HFF-Myc (cell line): ENCODE data around the gene DENND1B.

Source experiments
- DNase-seq: peaks from one replicate; pipeline ENCODE4 v3.0.0-alpha.2; 2011; ENCODE audit warnings: low read depth; ENCODE audit errors: extremely low read depth
- H3K4me3 ChIP-seq: replicated peaks from 2 replicates; pipeline ENCODE4 v1.5.1; 2011; ENCODE audit warnings: low read depth, mild to moderate bottlenecking, control low read depth, low read length
- TF ChIP-seq, protein P1 (sequence below): IDR thresholded peaks from 2 replicates; pipeline ENCODE4 v1.5.1; 2012; ENCODE audit warnings: mild to moderate bottlenecking, low read depth, low read length, control low read depth; ENCODE audit errors: missing control alignments

DENND1B gene

DNA sequence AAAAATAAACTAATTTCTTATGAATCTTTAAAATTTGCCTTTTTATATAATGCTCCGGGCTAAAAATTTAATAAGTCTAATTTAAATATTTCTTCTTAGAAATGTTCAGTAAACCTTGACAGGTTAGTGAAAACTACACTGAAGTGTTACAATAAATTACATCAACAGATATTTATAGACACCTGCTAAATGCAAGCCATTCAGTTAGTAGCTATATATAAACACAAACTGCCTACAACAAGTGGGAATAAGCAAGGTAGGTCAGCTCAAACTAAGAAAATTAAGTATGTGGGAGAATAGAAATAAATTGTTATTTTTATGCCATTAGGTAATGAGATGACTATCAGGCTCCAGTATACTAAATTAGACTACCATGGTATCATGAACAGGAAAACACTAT lies 215.6 kb downstream of the DENND1B start:
- TF ChIP-seq, protein P1, sequence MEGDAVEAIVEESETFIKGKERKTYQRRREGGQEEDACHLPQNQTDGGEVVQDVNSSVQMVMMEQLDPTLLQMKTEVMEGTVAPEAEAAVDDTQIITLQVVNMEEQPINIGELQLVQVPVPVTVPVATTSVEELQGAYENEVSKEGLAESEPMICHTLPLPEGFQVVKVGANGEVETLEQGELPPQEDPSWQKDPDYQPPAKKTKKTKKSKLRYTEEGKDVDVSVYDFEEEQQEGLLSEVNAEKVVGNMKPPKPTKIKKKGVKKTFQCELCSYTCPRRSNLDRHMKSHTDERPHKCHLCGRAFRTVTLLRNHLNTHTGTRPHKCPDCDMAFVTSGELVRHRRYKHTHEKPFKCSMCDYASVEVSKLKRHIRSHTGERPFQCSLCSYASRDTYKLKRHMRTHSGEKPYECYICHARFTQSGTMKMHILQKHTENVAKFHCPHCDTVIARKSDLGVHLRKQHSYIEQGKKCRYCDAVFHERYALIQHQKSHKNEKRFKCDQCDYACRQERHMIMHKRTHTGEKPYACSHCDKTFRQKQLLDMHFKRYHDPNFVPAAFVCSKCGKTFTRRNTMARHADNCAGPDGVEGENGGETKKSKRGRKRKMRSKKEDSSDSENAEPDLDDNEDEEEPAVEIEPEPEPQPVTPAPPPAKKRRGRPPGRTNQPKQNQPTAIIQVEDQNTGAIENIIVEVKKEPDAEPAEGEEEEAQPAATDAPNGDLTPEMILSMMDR = no peak
- no peak overlapping the region for H3K4me3 ChIP-seq
- DNase-seq = no peak

DNA sequence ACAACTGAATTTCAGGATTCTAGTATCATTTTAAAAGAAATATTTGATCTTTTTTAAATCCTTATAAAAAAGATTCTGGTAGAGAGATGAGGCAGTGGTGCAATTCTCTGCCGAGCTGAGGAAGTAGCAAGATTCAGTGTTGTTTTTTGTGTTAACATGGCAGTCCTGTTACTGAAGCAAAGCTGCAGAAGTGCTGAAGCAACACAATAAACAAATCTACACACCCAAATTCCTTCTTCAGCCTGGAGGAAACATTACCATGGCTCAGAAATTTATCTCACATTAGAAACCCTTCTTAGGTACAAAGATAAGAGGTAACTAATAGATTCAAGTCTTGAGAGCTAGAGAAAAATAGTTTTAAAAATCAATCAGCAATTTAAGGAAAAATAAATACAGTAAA lies 216.0 kb downstream of the DENND1B start:
- TF ChIP-seq, protein P1 = no peak
- no peak overlapping the region for H3K4me3 ChIP-seq
- no peak for DNase-seq

DNA sequence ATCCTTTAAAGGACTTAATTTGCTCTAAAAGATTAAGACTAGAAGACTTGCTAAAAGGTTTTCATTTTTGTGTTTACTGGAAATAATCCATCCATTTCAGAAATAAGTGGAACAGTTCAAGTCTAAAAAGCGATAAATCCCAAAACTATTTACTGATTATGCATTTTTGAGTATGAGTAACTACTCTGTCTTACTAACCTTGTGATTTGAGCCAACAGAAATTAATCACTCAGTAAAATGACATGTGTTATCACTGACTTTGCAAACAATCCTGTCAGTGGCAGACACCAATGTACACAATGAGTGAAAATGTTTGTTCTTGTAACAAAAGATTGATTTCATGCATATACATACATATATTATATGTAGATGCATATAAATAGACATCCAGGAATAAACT lies 218.0 kb downstream of the DENND1B start:
- DNase-seq = no peak
- no peak overlapping the region for H3K4me3 ChIP-seq
- TF ChIP-seq, protein P1 = no peak

DNA sequence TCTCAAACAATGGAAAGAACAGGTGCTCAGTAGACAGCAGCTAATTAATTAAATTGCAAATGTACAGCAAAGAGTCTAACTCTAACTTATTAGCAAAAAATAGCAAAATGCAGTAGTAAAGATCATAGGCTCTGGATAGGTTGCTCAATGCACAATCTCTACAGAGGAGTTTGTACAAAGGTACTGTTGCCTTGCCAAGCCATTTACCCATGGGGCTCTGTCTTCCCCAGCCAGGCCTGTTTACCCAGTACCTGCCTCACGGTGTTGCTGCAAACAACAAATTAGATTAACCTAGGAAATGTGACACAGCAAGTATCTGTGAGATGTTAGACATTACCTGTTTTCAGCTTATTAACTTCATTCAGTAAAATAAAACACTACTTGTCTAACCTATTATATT lies 222.0 kb downstream of the DENND1B start:
- TF ChIP-seq, protein P1 = no peak
- no peak overlapping the region for H3K4me3 ChIP-seq
- no peak for DNase-seq

DNA sequence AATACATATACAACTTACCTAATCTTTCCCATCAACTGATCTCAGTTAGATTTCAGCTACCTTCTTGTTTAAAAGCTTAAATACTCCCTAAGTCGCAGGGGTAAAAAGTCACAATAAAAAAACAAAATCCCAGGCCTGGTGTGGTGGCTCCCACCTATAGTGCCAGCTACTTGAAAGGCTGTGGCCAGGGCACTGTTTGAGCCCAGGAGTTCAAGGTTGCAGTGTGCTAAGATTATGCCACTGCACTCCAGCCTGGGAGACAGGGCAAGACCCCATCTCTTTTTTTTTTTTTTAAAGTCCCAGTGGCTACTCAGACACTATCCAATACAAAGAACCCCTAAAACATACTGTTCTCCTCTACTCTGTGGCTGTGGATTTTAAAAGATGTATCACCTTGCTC lies 228.3 kb downstream of the DENND1B start:
- TF ChIP-seq, protein P1 = no peak
- no peak overlapping the region for H3K4me3 ChIP-seq
- no peak for DNase-seq

DNA sequence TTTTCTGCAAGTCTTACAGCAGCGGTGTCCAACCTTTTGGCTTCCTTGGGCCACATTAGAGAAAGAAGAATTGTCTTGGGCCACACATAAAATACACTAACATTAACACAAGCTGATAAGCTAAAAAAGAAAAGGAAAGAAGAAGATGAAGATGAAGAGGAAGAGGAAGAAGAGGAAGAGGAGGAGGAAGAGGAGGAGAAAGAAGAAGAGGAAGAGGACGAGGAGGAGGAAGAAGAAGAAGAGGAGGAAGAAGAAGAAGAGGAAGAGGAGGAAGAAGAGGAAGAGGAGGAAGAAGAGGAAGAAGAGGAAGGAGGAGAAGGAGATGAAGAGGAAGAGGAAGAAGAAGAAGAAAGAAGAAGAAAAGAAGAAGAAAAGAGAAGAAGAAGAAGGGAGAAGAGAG lies 230.7 kb downstream of the DENND1B start:
- TF ChIP-seq, protein P1 = no peak
- no peak for DNase-seq
- no peak overlapping the region for H3K4me3 ChIP-seq

DNA sequence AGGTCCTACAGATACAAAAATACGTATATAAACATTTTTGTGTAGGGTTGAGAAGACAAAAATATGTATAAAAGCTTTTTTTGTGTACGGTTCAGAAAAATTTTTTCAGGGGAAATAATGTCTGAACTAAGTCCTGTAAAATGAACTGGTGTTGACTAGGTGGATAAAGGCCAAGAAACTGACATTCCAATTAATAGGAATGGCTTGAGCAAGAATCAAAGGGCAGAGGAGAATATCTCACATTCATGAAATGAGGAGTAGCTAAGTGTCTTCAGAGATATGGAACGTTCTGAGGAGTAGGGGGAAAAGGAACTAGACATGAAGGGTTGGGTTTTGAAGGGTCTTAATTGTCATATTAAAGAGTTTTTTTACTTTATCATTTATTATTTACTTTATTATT lies 231.2 kb downstream of the DENND1B start:
- DNase-seq = no peak
- TF ChIP-seq, protein P1 = no peak
- no peak overlapping the region for H3K4me3 ChIP-seq
